ENCODE data around the gene IQCN. TPM values are rescaled to one million over a fixed set of nuclear protein-coding genes. Genes with fewer than 3 reads are reported as not detected.

Gene IQCN
- total and polyA plus RNA-seq, 4 donors: 0.19 to 2.4 (median 0.53) TPM

GRCh38 chr19:18221815-18222725, 52.2 kb downstream of the IQCN start (continued):
- TF ChIP-seq YY1 (IDR thresholded peaks at IDR 0.05) (no peak), REST (IDR thresholded peaks at IDR 0.05) (no peak), FOXA2 (IDR thresholded peaks at IDR 0.05) (no peak)

GRCh38 chr19:18220632-18221275, 53.5 kb downstream of the IQCN start:
- H3K9ac ChIP-seq (ENCODE audit: low read depth in 1 of 2, low read length in 2 of 2): no peak overlapping the region
- H3K27ac ChIP-seq (ENCODE audit: low read depth in 1 of 2, low read length in 2 of 2): no peak overlapping the region
- H3K4me1 ChIP-seq (ENCODE audit: control insufficient read depth in 4 of 4, insufficient read depth in 4 of 4, low read length in 3 of 4): peaks cover 2 to 11% (median 6%) of the 10 kb centered on the region in 4 donors
- WGBS: 9% methylated on average over 33 of the region's 33 CpGs
- no peaks in the 10 kb centered on the region for H3K9me3 ChIP-seq (ENCODE audit: control insufficient read depth in 4 of 4, low read length in 3 of 4)
- H3K27me3 ChIP-seq (ENCODE audit: control insufficient read depth in 4 of 4, insufficient read depth in 4 of 4, low read length in 3 of 4): peaks cover 0 to 2% (median 0%) of the 10 kb centered on the region in 4 donors
- no peaks in the 10 kb centered on the region for H3K36me3 ChIP-seq (ENCODE audit: control insufficient read depth in 4 of 4, insufficient read depth in 3 of 4, low read depth in 1 of 4, low read length in 3 of 4)
- no peak for DNase-seq (ENCODE audit: low spot score)
- H3K4me3 ChIP-seq (ENCODE audit: low read depth in 1 of 3, low read length in 3 of 3): no peak overlapping the region
- no peak for TF ChIP-seq RXRA (IDR thresholded peaks at IDR 0.05)
- TF ChIP-seq FOXA1 (IDR thresholded peaks at IDR 0.05): no peak
- no peak for TF ChIP-seq SP1 (IDR thresholded peaks at IDR 0.05)
- TF ChIP-seq CTCF (IDR thresholded peaks at IDR 0.05; ENCODE audit: low read depth, low read length, missing input control): no peak
- no peak for TF ChIP-seq NR2F2 (IDR thresholded peaks at IDR 0.05)
- TF ChIP-seq ATF3 (IDR thresholded peaks at IDR 0.05): no peak
- no peak for TF ChIP-seq EGR1 (IDR thresholded peaks at IDR 0.05; ENCODE audit: low read depth in 2 of 2)
- no peak for TF ChIP-seq ZBTB33 (IDR thresholded peaks at IDR 0.05)
- no peak for TF ChIP-seq MAX (IDR thresholded peaks at IDR 0.05)
- no peak for TF ChIP-seq FOXA2 (IDR thresholded peaks at IDR 0.05)
- TF ChIP-seq TAF1 (conservative IDR thresholded peaks at IDR 0.05): no peak
- no peak for TF ChIP-seq YY1 (IDR thresholded peaks at IDR 0.05)
- TF ChIP-seq RAD21 (IDR thresholded peaks at IDR 0.05): no peak
- no peak for TF ChIP-seq HNF4A (conservative IDR thresholded peaks at IDR 0.05)
- TF ChIP-seq GABPA (IDR thresholded peaks at IDR 0.05 in 1 of 2, conservative IDR thresholded peaks at IDR 0.05 in 1 of 2): no peak
- TF ChIP-seq REST (IDR thresholded peaks at IDR 0.05): no peak
- TF ChIP-seq JUND (IDR thresholded peaks at IDR 0.05): no peak
- TF ChIP-seq HNF4G (IDR thresholded peaks at IDR 0.05): no peak
